Measurements from ENCODE around the gene REN. TPM values are rescaled to one million over a fixed set of nuclear protein-coding genes. Genes with fewer than 3 reads are reported as not detected.

The REN gene
- total and polyA plus RNA-seq, 2 donors (not counting 1 experiment from before 2014, with no cell fraction given), result 0.17 to 0.20 TPM

GRCh38 chr1:204202481-204202880 is 36.3 kb upstream of the REN start:
- Histone ChIP-seq H3K4me2 (ENCODE audit: extremely low read depth, insufficient read depth, low read length) (no peak overlapping the region), H3K79me2 (ENCODE audit: control insufficient read depth, insufficient read depth, low read length) (no peaks in the 10 kb centered on the region), H3K36me3 (ENCODE audit: control insufficient read depth, insufficient read depth, low read length) (no peaks in the 10 kb centered on the region), H3K9me3 (ENCODE audit: control insufficient read depth, insufficient read depth, low read depth, low read length) (no peaks in the 10 kb centered on the region), H4K20me1 (ENCODE audit: control insufficient read depth, extremely low read depth, insufficient read depth, low read length) (no peaks in the 10 kb centered on the region), H3K4me1 (ENCODE audit: control insufficient read depth, extremely low read depth, insufficient read depth, low read length) (peaks cover 3% of the 10 kb centered on the region), H3K9ac (ENCODE audit: insufficient read depth, low read length) (no peak overlapping the region), H3K27ac (ENCODE audit: insufficient read depth, low read length) (no peak overlapping the region), H3K4me3 (replicated peaks in 1 of 4; ENCODE audit: control extremely low read depth in 1 of 4, insufficient read depth in 1 of 4, low read depth in 3 of 4, low read length in 4 of 4) (no peak overlapping the region), H2AFZ (ENCODE audit: low read length) (no peak overlapping the region), H3K27me3 (ENCODE audit: control insufficient read depth, insufficient read depth, low read length) (peaks cover 10% of the 10 kb centered on the region)
- TF ChIP-seq EZH2 (IDR thresholded peaks at IDR 0.05; ENCODE audit: low read length, missing control alignments) (no peak), CTCF (conservative IDR thresholded peaks at IDR 0.05 in 1 of 2, IDR thresholded peaks at IDR 0.05 in 1 of 2; ENCODE audit: low read depth in 1 of 2, low read length in 2 of 2) (no peak)
- no peak for DNase-seq (ENCODE audit: low read depth in 2 of 2)

- Histone ChIP-seq H2AFZ (ENCODE audit: low read length) (no peak overlapping the region), H3K4me2 (ENCODE audit: extremely low read depth, insufficient read depth, low read length) (no peak overlapping the region), H3K9ac (ENCODE audit: insufficient read depth, low read length) (no peak overlapping the region), H3K4me3 (replicated peaks in 1 of 4; ENCODE audit: control extremely low read depth in 1 of 4, insufficient read depth in 1 of 4, low read depth in 3 of 4, low read length in 4 of 4) (no peak overlapping the region), H3K79me2 (ENCODE audit: control insufficient read depth, insufficient read depth, low read length) (no peaks in the 10 kb centered on the region), H3K36me3 (ENCODE audit: control insufficient read depth, insufficient read depth, low read length) (no peaks in the 10 kb centered on the region), H3K27me3 (ENCODE audit: control insufficient read depth, insufficient read depth, low read length) (peaks cover 5% of the 10 kb centered on the region), H3K27ac (ENCODE audit: insufficient read depth, low read length) (no peak overlapping the region), H3K4me1 (ENCODE audit: control insufficient read depth, extremely low read depth, insufficient read depth, low read length) (peaks cover 3% of the 10 kb centered on the region), H4K20me1 (ENCODE audit: control insufficient read depth, extremely low read depth, insufficient read depth, low read length) (no peaks in the 10 kb centered on the region), H3K9me3 (ENCODE audit: control insufficient read depth, insufficient read depth, low read depth, low read length) (no peaks in the 10 kb centered on the region)
- TF ChIP-seq CTCF (conservative IDR thresholded peaks at IDR 0.05 in 1 of 2, IDR thresholded peaks at IDR 0.05 in 1 of 2; ENCODE audit: low read depth in 1 of 2, low read length in 2 of 2), result no peak
- TF ChIP-seq EZH2 (IDR thresholded peaks at IDR 0.05; ENCODE audit: low read length, missing control alignments), result no peak
- DNase-seq (ENCODE audit: low read depth in 2 of 2), result no peak
Observed at GRCh38 chr1:204201348-204202040, 35.4 kb upstream of the REN start.

- Histone ChIP-seq H3K27ac (ENCODE audit: insufficient read depth, low read length) (no peak overlapping the region), H3K4me1 (ENCODE audit: control insufficient read depth, extremely low read depth, insufficient read depth, low read length) (peaks cover 3% of the 10 kb centered on the region), H2AFZ (ENCODE audit: low read length) (no peak overlapping the region), H3K79me2 (ENCODE audit: control insufficient read depth, insufficient read depth, low read length) (no peaks in the 10 kb centered on the region), H3K27me3 (ENCODE audit: control insufficient read depth, insufficient read depth, low read length) (peaks cover 4% of the 10 kb centered on the region), H3K4me3 (replicated peaks in 1 of 4; ENCODE audit: control extremely low read depth in 1 of 4, insufficient read depth in 1 of 4, low read depth in 3 of 4, low read length in 4 of 4) (no peak overlapping the region), H3K9me3 (ENCODE audit: control insufficient read depth, insufficient read depth, low read depth, low read length) (no peaks in the 10 kb centered on the region), H3K36me3 (ENCODE audit: control insufficient read depth, insufficient read depth, low read length) (no peaks in the 10 kb centered on the region), H3K9ac (ENCODE audit: insufficient read depth, low read length) (no peak overlapping the region), H4K20me1 (ENCODE audit: control insufficient read depth, extremely low read depth, insufficient read depth, low read length) (no peaks in the 10 kb centered on the region), H3K4me2 (ENCODE audit: extremely low read depth, insufficient read depth, low read length) (no peak overlapping the region)
- TF ChIP-seq EZH2 (IDR thresholded peaks at IDR 0.05; ENCODE audit: low read length, missing control alignments) (no peak), CTCF (conservative IDR thresholded peaks at IDR 0.05 in 1 of 2, IDR thresholded peaks at IDR 0.05 in 1 of 2; ENCODE audit: low read depth in 1 of 2, low read length in 2 of 2) (no peak)
- DNase-seq (ENCODE audit: low read depth in 2 of 2), result no peak
Observed at GRCh38 chr1:204199579-204199978, 33.4 kb upstream of the REN start.
